LoVo (cell line): ENCODE data around the gene CTNND2.
A peak's percentile ranks its signal among the peaks of the same experiment; 100 is the strongest.
"Not testable (repeated sequence)": the region's sequence is repeated elsewhere in the genome, so short reads cannot be mapped to it uniquely, and the experiment has no call there.

Experiments used
- DNase-seq: peaks from one replicate; pipeline ENCODE4 v3.0.0-alpha.2; 2016; ENCODE audit warnings: low spot score

The CTNND2 gene

DNA sequence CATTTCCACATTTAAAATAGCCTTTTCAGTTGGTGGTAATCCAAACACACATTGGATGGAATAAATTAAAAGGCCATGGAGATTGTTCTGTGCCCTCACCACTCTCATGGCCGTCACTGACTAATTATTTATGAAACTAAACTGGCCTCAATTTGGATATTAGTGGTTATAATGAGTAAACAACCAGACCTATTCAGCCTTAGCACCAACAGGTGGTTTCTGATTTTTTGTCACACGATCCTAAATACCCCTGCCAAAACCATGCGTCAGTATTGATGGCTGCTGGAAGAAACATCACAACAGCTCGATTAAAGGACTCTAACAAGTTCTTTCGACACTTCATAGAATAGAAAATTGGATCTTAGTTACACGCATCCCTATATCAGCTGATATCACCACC is 867.2 kb downstream of the CTNND2 start:
- no peak for DNase-seq

GRCh38 chr5:11030671-11031070 is 873.6 kb downstream of the CTNND2 start:
- no peak for DNase-seq

DNA sequence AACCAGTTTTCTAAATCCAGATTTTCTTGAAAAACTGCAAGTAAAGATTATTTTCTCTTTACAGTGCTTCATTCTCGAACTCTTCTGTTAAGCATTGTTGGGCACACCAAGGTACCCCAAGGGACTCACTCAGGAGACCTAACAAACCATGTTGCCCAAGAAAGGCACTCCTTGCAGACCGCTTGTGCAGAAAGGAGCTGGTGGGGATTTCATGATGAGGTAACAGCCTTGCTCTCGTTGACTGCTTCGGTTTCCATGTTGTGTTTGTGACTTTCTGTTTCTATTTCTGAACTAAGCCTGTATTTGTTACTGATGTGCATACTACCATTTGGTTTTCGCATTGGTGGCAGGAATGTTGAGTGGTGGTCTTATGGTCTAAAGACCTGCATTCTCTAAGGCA is 876.6 kb downstream of the CTNND2 start:
- DNase-seq, result no peak

DNA sequence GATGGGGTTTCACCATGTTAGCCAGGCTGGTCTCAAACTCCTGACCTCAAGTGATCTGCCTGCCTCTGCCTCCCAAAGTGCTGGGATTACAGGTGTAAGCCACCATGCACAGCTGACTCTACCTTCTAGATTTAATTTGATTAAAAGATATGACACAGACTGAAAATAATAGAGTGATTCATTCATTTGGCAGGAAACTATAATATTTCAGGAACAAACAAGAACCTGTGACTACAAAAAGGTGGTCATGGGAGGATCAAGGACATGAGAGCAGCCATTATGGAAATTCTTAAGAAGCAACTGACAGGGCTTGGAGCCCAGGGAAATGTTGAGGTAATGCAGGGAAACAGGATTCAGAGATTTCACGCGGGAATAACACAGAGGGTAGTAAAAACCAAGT is 877.7 kb downstream of the CTNND2 start:
- no peak for DNase-seq

GRCh38 chr5:11023945-11024344 is 880.3 kb downstream of the CTNND2 start:
- DNase-seq, result no peak

DNA sequence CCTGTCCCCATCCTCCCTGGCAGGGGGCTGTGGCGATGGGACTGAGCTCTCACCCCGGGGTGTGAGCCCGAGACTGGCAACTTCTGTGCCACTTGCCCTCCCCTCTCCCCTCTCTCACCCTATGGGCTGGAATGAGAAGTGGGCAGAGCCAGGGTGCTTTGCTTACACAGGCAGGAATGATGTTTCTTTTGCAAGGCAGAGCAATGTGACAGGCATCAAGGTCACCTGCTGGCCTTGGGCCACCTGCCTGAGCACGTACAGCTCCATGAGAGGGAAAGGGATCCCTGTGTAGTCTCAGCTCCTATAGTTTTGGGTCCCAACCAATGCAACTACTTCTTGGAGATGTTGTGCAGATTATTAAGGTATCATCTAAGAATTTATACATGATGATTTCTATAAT is 890.5 kb downstream of the CTNND2 start:
- no peak for DNase-seq

DNA sequence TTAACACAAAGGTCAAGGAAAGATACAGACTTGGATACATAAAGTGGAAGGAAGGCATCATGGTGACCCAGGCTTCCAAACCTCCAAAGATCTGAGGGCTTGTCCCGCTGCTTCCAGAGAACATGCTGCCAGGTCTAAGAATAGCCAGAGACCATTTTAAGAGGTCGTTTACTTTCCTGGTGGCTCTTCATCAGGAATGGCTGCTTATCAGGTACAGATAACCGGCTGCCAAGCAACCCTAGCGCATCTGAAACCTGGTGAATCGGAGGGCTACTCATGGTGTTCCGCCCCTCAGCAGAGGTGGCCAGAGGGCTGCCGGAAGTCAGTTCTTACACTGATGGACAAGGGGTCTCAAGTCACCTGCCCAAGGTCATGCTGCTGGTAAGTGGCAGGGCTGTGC is 892.0 kb downstream of the CTNND2 start:
- no peak for DNase-seq

GRCh38 chr5:11010429-11011210 is 893.6 kb downstream of the CTNND2 start:
- DNase-seq, result no peak

DNA sequence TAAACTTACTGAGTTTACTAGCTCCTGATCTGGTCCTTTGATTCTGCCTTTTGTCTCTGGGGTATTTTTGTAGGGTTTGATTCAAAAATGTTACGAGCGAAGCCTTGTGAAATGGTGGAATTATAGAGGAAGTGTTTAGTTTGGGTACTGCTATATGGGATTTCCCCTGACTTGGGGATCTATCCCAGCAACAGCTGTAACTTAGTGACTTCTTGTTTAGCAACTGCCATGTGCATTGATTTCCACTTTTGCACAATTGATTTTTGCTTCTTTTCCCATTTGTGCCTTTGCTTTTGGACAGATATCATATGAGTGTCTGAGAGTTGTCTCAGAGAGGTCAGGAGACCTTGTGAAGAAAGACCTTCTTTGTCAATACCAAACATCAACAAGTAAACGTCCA is 894.7 kb downstream of the CTNND2 start:
- no peak for DNase-seq

DNA sequence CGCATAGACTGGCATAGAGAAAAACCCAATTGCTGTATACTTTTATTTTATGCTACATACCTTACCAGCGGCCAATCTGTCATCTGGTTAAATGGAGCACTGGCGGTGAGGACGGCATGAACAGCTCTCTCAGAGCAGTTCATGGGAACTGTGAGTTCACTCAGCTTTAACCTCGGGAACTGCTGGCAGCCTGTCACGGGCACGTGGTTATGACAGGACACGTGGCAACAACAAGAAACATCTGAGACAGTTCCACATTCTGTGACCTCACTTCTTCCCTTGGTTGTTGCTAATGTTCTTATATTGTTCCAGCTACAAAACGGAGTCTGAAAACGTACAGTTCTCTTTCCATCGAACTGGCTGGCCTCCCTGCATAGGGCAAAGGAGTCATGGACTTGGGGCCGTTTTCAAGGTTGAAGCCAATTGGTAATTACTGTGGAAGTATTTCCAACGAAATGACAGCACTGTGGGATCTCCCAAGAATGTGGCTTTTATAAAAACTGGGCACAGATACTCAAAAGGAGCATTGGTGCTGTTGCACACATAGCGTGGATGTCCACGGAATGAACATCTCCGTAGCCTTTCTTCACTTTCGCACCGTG is 896.9 kb downstream of the CTNND2 start:
- no peak for DNase-seq

- DNase-seq, result not testable (repeated sequence)
Observed at GRCh38 chr5:11004523-11004922, 899.7 kb downstream of the CTNND2 start.

DNA sequence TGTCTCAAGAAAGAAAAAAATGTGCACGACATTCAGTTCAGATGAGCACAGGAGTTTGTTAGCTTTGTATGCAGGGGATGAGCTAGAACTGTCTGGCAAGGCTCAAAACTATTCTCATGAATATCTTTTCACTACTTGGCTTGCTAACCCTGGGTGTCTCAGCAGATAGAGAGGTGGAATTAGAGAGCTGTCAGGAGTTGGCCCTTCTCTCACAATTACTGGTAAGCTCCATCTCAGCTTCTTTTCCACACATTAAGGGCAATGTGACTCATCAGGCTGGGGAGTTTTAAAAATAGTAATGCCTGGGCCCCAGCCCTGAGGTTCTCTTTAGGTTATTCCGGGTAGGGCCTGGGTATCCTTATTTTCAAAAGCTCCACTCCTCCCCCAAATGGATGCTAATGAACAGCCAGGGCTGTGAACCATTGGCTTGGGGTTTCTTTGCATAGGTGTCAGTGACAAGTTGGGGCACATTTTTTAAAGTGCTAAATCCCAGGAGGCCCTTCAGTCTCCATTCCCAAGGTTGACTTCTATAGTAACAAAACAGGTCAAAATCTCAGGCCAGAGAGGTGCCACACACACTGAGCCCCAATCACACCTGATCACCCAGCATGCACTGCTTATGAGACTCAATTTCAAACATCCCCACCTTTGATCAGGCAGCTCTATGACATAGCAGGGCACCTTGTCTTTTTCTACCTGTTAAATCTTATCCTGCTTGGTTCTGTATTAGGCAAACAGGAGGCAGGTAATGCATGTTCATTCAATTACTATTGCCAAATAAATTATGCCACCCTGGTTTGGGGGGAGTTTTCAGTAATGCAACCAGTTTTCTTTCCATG is 903.5 kb downstream of the CTNND2 start:
- DNase-seq, result no peak

DNA sequence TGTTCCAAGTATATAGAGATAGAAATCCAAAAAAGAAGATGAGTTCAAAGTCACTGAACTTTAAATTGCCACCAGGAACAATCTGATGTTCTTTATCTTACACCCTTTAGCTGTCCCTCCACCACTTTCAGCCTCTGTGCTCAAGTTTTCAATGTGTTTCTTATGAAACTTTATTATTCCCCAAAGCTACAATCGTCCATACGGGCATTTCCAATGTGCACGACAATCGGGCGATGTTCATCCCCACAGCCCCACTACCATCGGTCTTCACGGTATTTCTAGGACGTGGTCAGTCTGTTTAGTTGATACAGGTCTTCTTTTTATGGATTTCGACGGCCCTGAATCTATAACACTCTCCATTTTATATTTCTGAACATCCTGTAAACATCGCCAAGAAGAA is 904.5 kb downstream of the CTNND2 start:
- no peak for DNase-seq

- DNase-seq, result no peak
Observed at GRCh38 chr5:10995891-10996290, 908.4 kb downstream of the CTNND2 start.

DNA sequence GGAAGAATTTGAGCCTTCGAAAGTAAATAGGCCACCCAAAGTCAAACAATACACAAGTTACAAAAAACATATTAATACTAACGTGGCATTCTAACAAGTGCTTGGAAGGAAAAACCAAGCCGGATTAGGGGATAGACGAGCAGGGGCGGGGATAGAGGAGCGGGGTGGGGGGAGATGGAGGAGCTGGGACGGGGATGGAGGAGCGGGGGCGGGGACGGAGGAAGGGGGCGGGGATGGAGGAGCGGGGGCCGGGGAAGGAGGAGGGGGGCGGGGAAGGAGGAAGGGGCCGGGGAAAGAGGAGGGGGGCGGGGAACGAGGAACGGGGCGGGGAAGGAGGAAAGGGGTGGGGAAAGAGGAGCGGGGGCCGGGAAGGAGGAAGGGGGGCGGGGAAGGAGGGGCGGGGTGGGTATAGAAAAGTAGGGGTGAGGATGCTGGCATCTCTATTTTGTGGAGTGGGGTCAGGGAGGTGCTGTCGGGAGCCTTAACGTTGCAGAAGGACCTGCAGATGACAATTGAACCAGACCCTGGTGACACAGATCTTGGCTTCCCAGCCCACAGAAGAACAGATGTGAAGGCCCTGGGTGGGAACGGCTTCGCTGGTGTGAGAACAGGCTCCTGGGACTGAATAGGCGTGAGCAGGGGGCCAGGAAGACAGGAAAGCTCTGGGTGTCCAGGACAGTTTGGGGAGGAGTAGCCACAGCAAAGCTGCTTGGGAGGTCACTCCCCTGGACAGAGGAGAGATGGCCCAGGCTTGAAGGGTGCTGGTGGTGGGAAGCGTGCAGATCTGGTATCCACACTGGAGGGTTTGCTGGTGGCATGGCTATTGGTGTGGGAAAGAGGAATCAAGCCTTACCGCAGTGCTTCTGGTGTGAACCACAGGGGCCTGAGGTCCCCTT is 909.9 kb downstream of the CTNND2 start:
- DNase-seq, result no peak

GRCh38 chr5:10990634-10991033 is 913.6 kb downstream of the CTNND2 start:
- DNase-seq, result no peak

- DNase-seq, result no peak
Observed at GRCh38 chr5:10989577-10990263, 914.5 kb downstream of the CTNND2 start.

GRCh38 chr5:10988622-10989021 is 915.6 kb downstream of the CTNND2 start:
- DNase-seq, result no peak

DNA sequence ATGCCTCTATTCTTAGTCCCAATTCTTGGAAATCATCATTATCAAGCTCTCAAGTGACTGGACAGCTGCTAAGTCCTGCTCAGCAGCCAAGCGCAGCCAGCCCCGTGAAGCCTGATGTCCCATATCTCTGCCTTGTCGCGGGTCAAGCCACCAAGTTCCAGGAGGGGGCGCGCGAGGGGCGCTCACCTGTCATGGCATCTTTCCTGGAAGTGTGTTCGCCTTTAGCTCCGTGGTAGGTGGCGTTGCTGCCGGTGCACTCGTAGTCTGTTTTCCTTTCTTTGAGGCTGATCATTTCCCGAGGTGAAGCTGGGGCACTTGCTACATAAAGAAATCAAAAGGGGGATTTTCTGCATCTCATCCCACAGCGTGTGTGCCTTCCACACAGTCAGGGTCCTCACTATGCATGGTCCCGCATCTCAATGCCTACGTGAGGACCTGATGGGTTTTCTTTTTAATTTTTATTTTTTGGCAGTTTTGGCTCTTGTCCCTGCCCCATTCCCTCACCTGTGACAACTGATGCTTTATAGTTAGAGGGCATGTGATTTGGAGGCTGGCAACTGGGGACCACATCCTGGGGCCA is 916.2 kb downstream of the CTNND2 start:
- DNase-seq, result peak; percentile 25

- no peak for DNase-seq
Observed at GRCh38 chr5:10987276-10987924, 916.8 kb downstream of the CTNND2 start.
